ENCODE data around the gene CFAP251. TPM values are rescaled to one million over a fixed set of nuclear protein-coding genes. Genes with fewer than 3 reads are reported as not detected.

CFAP251 gene
- total RNA-seq, 1 experiment from 2014 or later = 2.6 TPM

GRCh38 chr12:121932914-121933521, 14.6 kb downstream of the CFAP251 start:
- Histone ChIP-seq H3K27me3 (ENCODE audit: insufficient read depth, low read length) (no peaks in the 10 kb centered on the region), H3K27ac (ENCODE audit: low read depth, low read length) (no peak overlapping the region), H3K36me3 (ENCODE audit: control insufficient read depth in 1 of 2, insufficient read depth in 2 of 2, low read length in 2 of 2) (no peaks in the 10 kb centered on the region), H3K9ac (ENCODE audit: low read length) (no peak overlapping the region), H3K4me2 (ENCODE audit: low read length) (no peak overlapping the region), H3K79me2 (ENCODE audit: insufficient read depth, low read length) (no peaks in the 10 kb centered on the region), H3K4me3 (replicated peaks in 1 of 2; ENCODE audit: low read depth in 1 of 2, low read length in 2 of 2) (no peak overlapping the region), H3K9me3 (ENCODE audit: control insufficient read depth in 1 of 2, insufficient read depth in 1 of 2, low read depth in 1 of 2, low read length in 2 of 2) (no peaks in the 10 kb centered on the region), H3K4me1 (ENCODE audit: control insufficient read depth in 1 of 2, insufficient read depth in 2 of 2, low read length in 2 of 2) (peaks cover 0 to 10% of the 10 kb centered on the region in 2 experiments; a peak in 3 of 4 replicates), H3K9me2 (ENCODE audit: insufficient read depth) (no peaks in the 10 kb centered on the region), H2AFZ (ENCODE audit: low read depth, low read length, poor library complexity, severe bottlenecking) (no peak overlapping the region), H4K20me1 (ENCODE audit: insufficient read depth) (no peaks in the 10 kb centered on the region)
- no peak for ATAC-seq
- no peak for DNase-seq (ENCODE audit: low read depth, low spot score)
- POLR2A ChIA-PET = no interaction called here
- intact Hi-C loops (cut with micrococcal nuclease) = no loop called here
- no peak for TF ChIP-seq CEBPB (IDR thresholded peaks at IDR 0.05; ENCODE audit: low read depth)
- TF ChIP-seq EZH2 (IDR thresholded peaks at IDR 0.05) = no peak
- TF ChIP-seq RAD21 (IDR thresholded peaks at IDR 0.05; ENCODE audit: low read depth) = no peak
- no peak for TF ChIP-seq JUND (IDR thresholded peaks at IDR 0.05)
- no peak for TF ChIP-seq YY1 (IDR thresholded peaks at IDR 0.05; ENCODE audit: extremely low read depth, insufficient replicate concordance, low read depth, low read length)
- no peak for TF ChIP-seq POLR2A (IDR thresholded peaks at IDR 0.05; ENCODE audit: borderline replicate concordance, extremely low read depth, insufficient read depth, insufficient read length)
- no peak for TF ChIP-seq SRF (IDR thresholded peaks at IDR 0.05; ENCODE audit: low read depth)
- RAD21 ChIA-PET (ENCODE audit: low non-redundant PET in 1 of 2, low total read pairs in 2 of 2, uncharacterized antibody in 2 of 2, unreplicated experiment in 2 of 2) = interaction anchor here in 1 of 2 experiments (0.5 kb wide), 1 partner anchor 42 kb away, joined by 3 read pairs; no protein-coding TSS in a partner anchor
- CTCF ChIA-PET = no interaction called here
- BruUV-seq (replicated peaks) = no TSS peak

DNA sequence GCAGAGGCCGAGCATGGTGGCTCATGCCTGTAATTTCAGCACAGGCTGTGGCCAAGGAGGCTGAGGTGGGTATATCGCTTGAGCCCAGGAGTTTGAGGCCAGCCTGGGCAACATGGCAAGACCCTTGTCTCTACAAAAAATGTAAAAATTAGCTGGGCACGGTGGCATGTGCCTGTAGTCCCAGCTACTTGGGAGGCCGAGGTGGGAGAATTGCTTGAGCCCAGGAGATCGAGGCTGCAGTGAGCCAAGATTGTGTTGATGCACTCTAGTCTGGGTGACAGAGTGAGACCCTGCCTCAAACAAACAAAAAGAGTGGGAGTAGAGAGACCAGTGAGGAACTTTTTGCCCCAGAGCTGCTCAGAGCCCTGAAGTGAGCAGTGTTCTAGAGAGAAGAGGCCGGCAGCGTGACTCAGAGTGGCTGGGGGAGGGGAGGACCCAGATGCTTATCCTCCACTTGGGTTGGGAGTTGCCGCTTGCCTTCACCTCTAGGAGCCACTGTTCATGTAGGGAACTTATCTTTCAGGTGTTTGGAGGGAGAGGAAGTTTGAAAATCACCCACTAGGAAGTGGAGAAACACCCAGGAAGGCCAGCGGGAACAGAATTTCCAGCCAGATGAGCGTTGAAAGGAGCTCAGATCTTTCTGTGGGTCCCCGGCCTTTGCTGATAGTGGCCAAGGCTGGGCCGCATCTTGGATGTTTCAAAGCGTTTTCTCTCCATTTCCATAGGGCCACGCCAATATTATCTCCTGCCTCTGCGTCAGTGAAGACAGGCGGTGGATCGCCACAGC, 15.3 kb downstream of the CFAP251 start:
- Histone ChIP-seq H3K27me3 (ENCODE audit: insufficient read depth, low read length) (no peaks in the 10 kb centered on the region), H3K79me2 (ENCODE audit: insufficient read depth, low read length) (no peaks in the 10 kb centered on the region), H3K9me3 (ENCODE audit: control insufficient read depth in 1 of 2, insufficient read depth in 1 of 2, low read depth in 1 of 2, low read length in 2 of 2) (no peaks in the 10 kb centered on the region), H3K4me2 (ENCODE audit: low read length) (no peak overlapping the region), H4K20me1 (ENCODE audit: insufficient read depth) (no peaks in the 10 kb centered on the region), H3K4me3 (replicated peaks in 1 of 2; ENCODE audit: low read depth in 1 of 2, low read length in 2 of 2) (no peak overlapping the region), H3K36me3 (ENCODE audit: control insufficient read depth in 1 of 2, insufficient read depth in 2 of 2, low read length in 2 of 2) (no peaks in the 10 kb centered on the region), H3K9me2 (ENCODE audit: insufficient read depth) (no peaks in the 10 kb centered on the region), H3K4me1 (ENCODE audit: control insufficient read depth in 1 of 2, insufficient read depth in 2 of 2, low read length in 2 of 2) (peaks cover 0 to 9% of the 10 kb centered on the region in 2 experiments; a peak in 2 of 4 replicates), H2AFZ (ENCODE audit: low read depth, low read length, poor library complexity, severe bottlenecking) (no peak overlapping the region), H3K9ac (ENCODE audit: low read length) (no peak overlapping the region), H3K27ac (ENCODE audit: low read depth, low read length) (no peak overlapping the region)
- ATAC-seq (peak; percentile 73), DNase-seq (ENCODE audit: low read depth, low spot score) (no peak)
- intact Hi-C loops (cut with micrococcal nuclease) = no loop called here
- POLR2A ChIA-PET = no interaction called here
- TF ChIP-seq POLR2A (IDR thresholded peaks at IDR 0.05; ENCODE audit: borderline replicate concordance, extremely low read depth, insufficient read depth, insufficient read length) = no peak
- TF ChIP-seq, protein P1, sequence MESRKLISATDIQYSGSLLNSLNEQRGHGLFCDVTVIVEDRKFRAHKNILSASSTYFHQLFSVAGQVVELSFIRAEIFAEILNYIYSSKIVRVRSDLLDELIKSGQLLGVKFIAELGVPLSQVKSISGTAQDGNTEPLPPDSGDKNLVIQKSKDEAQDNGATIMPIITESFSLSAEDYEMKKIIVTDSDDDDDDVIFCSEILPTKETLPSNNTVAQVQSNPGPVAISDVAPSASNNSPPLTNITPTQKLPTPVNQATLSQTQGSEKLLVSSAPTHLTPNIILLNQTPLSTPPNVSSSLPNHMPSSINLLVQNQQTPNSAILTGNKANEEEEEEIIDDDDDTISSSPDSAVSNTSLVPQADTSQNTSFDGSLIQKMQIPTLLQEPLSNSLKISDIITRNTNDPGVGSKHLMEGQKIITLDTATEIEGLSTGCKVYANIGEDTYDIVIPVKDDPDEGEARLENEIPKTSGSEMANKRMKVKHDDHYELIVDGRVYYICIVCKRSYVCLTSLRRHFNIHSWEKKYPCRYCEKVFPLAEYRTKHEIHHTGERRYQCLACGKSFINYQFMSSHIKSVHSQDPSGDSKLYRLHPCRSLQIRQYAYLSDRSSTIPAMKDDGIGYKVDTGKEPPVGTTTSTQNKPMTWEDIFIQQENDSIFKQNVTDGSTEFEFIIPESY (IDR thresholded peaks at IDR 0.05; ENCODE audit: extremely low read depth, insufficient replicate concordance, low read length) = no peak
- no peak for TF ChIP-seq RAD21 (IDR thresholded peaks at IDR 0.05; ENCODE audit: low read depth)
- 0 out of 6 replicates have a peak, but pooled peaks of 1 of the 3 experiments have one; percentile 14 for TF ChIP-seq CTCF (IDR thresholded peaks at IDR 0.05 in 2 of 3, conservative IDR thresholded peaks at IDR 0.05 in 1 of 3; ENCODE audit: borderline replicate concordance in 1 of 3, insufficient read depth in 1 of 3, low read depth in 2 of 3, low read length in 2 of 3)
- BruUV-seq (replicated peaks) = no TSS peak
- CTCF ChIA-PET = no interaction called here
- RAD21 ChIA-PET (ENCODE audit: low non-redundant PET in 1 of 2, low total read pairs in 2 of 2, uncharacterized antibody in 2 of 2, unreplicated experiment in 2 of 2) = interaction anchor here in 1 of 2 experiments (0.5 kb wide), 1 partner anchor 43 kb away, joined by 3 read pairs; no protein-coding TSS in a partner anchor

All from HCT116 (cell line).